HL-60 (cell line): Measurements from ENCODE around the gene PITX1.

ENCODE experiments used
- DNase-seq, 2 experiments: peaks; one replicate each; pipeline ENCODE4 v3.0.0-alpha.2; 2010 to 2020; ENCODE audit warnings: low read depth in 1 of 2, low spot score in 1 of 2
- H3K27ac ChIP-seq: fragments of 250-450 bp; sonication (Bioruptor Pico); replicated peaks from 2 replicates; pipeline ENCODE4 v1.5.1; 2020; ENCODE audit warnings: mild to moderate bottlenecking, moderate library complexity
- H3K27me3 ChIP-seq: fragments of 250-450 bp; sonication (Bioruptor Pico); 2 replicates; pipeline ENCODE4 v1.5.1; 2021; ENCODE audit warnings: mild to moderate bottlenecking, moderate library complexity; ENCODE audit not compliant: insufficient read depth, poor library complexity, severe bottlenecking
- H3K4me3 ChIP-seq: replicated peaks from 2 replicates; pipeline ENCODE4 v1.5.1; 2011; ENCODE audit warnings: mild to moderate bottlenecking, control low read depth, low read length; ENCODE audit not compliant: insufficient read depth
- CTCF ChIP-seq: IDR thresholded peaks from one replicate; pipeline ENCODE4 v1.5.1; 2011; ENCODE audit warnings: low read length, control low read depth, inconsistent platforms; ENCODE audit not compliant: insufficient read depth
- GABPA ChIP-seq: IDR thresholded peaks from 2 replicates; pipeline ENCODE4 v1.6.1; 2012; ENCODE audit warnings: low read depth
- POLR2AphosphoS5 ChIP-seq: IDR thresholded peaks from 2 replicates; pipeline ENCODE4 v1.6.1; 2012; ENCODE audit warnings: low read depth
- REST ChIP-seq: IDR thresholded peaks from 2 replicates; pipeline ENCODE4 v1.6.1; 2012; ENCODE audit warnings: low read depth; ENCODE audit not compliant: insufficient replicate concordance
- SPI1 ChIP-seq: IDR thresholded peaks from 2 replicates; pipeline ENCODE4 v1.6.1; 2012; ENCODE audit warnings: low read depth, mild to moderate bottlenecking, borderline replicate concordance

PITX1 gene

GRCh38 chr5:135075621-135076020 lies 41.6 kb upstream of the PITX1 start:
- H3K27me3 ChIP-seq: no peaks in the 10 kb centered on the region
- DNase-seq: no peak

GRCh38 chr5:135073761-135074345 lies 39.8 kb upstream of the PITX1 start:
- no peak overlapping the region for H3K4me3 ChIP-seq
- no peak overlapping the region for H3K27ac ChIP-seq
- TF ChIP-seq SPI1 (no peak), REST (no peak), CTCF (no peak)
- no peaks in the 10 kb centered on the region for H3K27me3 ChIP-seq
- no peak for DNase-seq

More at GRCh38 chr5:135075621-135076020, 41.6 kb upstream of the PITX1 start:
- H3K4me3 ChIP-seq: no peak overlapping the region
- H3K27ac ChIP-seq: no peak overlapping the region
- TF ChIP-seq GABPA (no peak), POLR2AphosphoS5 (no peak), CTCF (no peak), REST (no peak), SPI1 (no peak)

- Histone ChIP-seq H3K27me3 (no peaks in the 10 kb centered on the region), H3K27ac (no peak overlapping the region), H3K4me3 (no peak overlapping the region)
- TF ChIP-seq CTCF: no peak
- no peak for TF ChIP-seq SPI1
- no peak for TF ChIP-seq GABPA
- TF ChIP-seq REST: no peak
- TF ChIP-seq POLR2AphosphoS5: no peak
- no peak for DNase-seq
Measured at GRCh38 chr5:135072387-135073281, 38.6 kb upstream of the PITX1 start.
